ENCODE data around the gene LPIN2. TPM values are rescaled to one million over a fixed set of nuclear protein-coding genes. Genes with fewer than 3 reads are reported as not detected.

The LPIN2 gene
- total and polyA plus RNA-seq, 7 experiments from 2014 or later, result 58.8 to 133 (median 73.1) TPM

- peaks cover 0 to 5% (median 0%) of the 10 kb centered on the region in 11 donors for H3K9me3 Mint-ChIP-seq
- ATAC-seq, result peak; percentile 49
- H3K27me3 ChIP-seq (ENCODE audit: control insufficient read depth in 2 of 2, insufficient read depth in 2 of 2, low read length in 2 of 2), result no peaks in the 10 kb centered on the region
- H3K27me3 Mint-ChIP-seq, result no peaks in the 10 kb centered on the region
- H3K36me3 Mint-ChIP-seq, result peaks cover 0 to 16% (median 6%) of the 10 kb centered on the region in 5 donors
- peaks cover 70 to 73% of the 10 kb centered on the region in 2 donors for H3K4me1 ChIP-seq (ENCODE audit: control insufficient read depth in 2 of 2, insufficient read depth in 2 of 2, low read length in 2 of 2)
- peaks cover 46 to 82% (median 76%) of the 10 kb centered on the region in 7 donors for H3K4me1 Mint-ChIP-seq
- H3K9me3 ChIP-seq (ENCODE audit: control insufficient read depth in 2 of 3, low read length in 3 of 3), result no peaks in the 10 kb centered on the region
- peak overlapping the region in 9 of 10 donors; percentile 1 to 75 (median 38) for H3K4me3 Mint-ChIP-seq
- H3K27ac Mint-ChIP-seq, result peak overlapping the region; percentile 91 to 97 (median 94)
- DNase-seq, result peak in 5 of 9 donors; percentile 15 to 47 (median 30)
- intact Hi-C loops (cut with micrococcal nuclease), result loop anchor here in 1 of 2 donors (1.0 kb wide), 1 partner anchor 21 kb away; no protein-coding TSS in a partner anchor
- no peaks in the 10 kb centered on the region for H3K36me3 ChIP-seq (ENCODE audit: control insufficient read depth in 2 of 3, insufficient read depth in 3 of 3, low read length in 3 of 3)
- ChIA-PET CTCF (interaction anchor here (0.8 to 10.1 kb wide), 3 partner anchors 56 to 187 kb away, joined by 3 to 226 read pairs (median 3); no protein-coding TSS in a partner anchor), POLR2A (interaction anchor here (0.6 to 8.2 kb wide), 12 partner anchors 11 to 187 kb away, joined by 3 to 176 read pairs (median 6); partner anchors contain the start of gene LPIN2)
- peak overlapping the region; percentile 96 for H3K27ac ChIP-seq (ENCODE audit: low read depth, low read length)
- H3K4me3 ChIP-seq (ENCODE audit: low read length), result peak overlapping the region; percentile 1
Measured at GRCh38 chr18:3058328-3059191, 45.6 kb upstream of the LPIN2 start.

GRCh38 chr18:3057526-3057925, 44.6 kb upstream of the LPIN2 start:
- DNase-seq (no peak), ATAC-seq (no peak)
- CTCF ChIA-PET, result interaction anchor here (10.1 kb wide), 1 partner anchor 62 kb away, joined by 226 read pairs; no protein-coding TSS in a partner anchor
- Mint-ChIP-seq H3K36me3 (peaks cover 0 to 23% (median 13%) of the 10 kb centered on the region in 5 donors), H3K27me3 (no peaks in the 10 kb centered on the region), H3K9me3 (peaks cover 0 to 11% (median 0%) of the 10 kb centered on the region in 11 donors), H3K4me3 (peak overlapping the region in 2 of 10 donors; percentile 19 to 22), H3K4me1 (peaks cover 46 to 81% (median 74%) of the 10 kb centered on the region in 7 donors), H3K27ac (peak overlapping the region; percentile 66 to 97 (median 94))
- H3K27me3 ChIP-seq (ENCODE audit: control insufficient read depth in 2 of 2, insufficient read depth in 2 of 2, low read length in 2 of 2), result no peaks in the 10 kb centered on the region
- H3K27ac ChIP-seq (ENCODE audit: low read depth, low read length), result peak overlapping the region; percentile 96
- no peaks in the 10 kb centered on the region for H3K36me3 ChIP-seq (ENCODE audit: control insufficient read depth in 2 of 3, insufficient read depth in 3 of 3, low read length in 3 of 3)
- POLR2A ChIA-PET, result interaction anchor here (0.6 to 1.9 kb wide), 7 partner anchors 18 to 390 kb away, joined by 3 to 5 read pairs (median 3); partner anchors contain the start of gene LPIN2
- intact Hi-C loops (cut with micrococcal nuclease), result no loop called here
- no peak overlapping the region for H3K4me3 ChIP-seq (ENCODE audit: low read length)
- peaks cover 61 to 63% of the 10 kb centered on the region in 2 donors for H3K4me1 ChIP-seq (ENCODE audit: control insufficient read depth in 2 of 2, insufficient read depth in 2 of 2, low read length in 2 of 2)
- H3K9me3 ChIP-seq (ENCODE audit: control insufficient read depth in 2 of 3, low read length in 3 of 3), result no peaks in the 10 kb centered on the region

GRCh38 chr18:3056311-3056710, 43.4 kb upstream of the LPIN2 start:
- Histone ChIP-seq H3K4me3 (ENCODE audit: low read length) (no peak overlapping the region), H3K27ac (ENCODE audit: low read depth, low read length) (no peak overlapping the region), H3K27me3 (ENCODE audit: control insufficient read depth in 2 of 2, insufficient read depth in 2 of 2, low read length in 2 of 2) (no peaks in the 10 kb centered on the region), H3K36me3 (ENCODE audit: control insufficient read depth in 2 of 3, insufficient read depth in 3 of 3, low read length in 3 of 3) (no peaks in the 10 kb centered on the region), H3K9me3 (ENCODE audit: control insufficient read depth in 2 of 3, low read length in 3 of 3) (no peaks in the 10 kb centered on the region), H3K4me1 (ENCODE audit: control insufficient read depth in 2 of 2, insufficient read depth in 2 of 2, low read length in 2 of 2) (peaks cover 49 to 63% of the 10 kb centered on the region in 2 donors)
- Mint-ChIP-seq H3K4me3 (peak overlapping the region in 4 of 10 donors; percentile 7 to 48 (median 20)), H3K9me3 (peaks cover 0 to 16% (median 0%) of the 10 kb centered on the region in 11 donors), H3K27me3 (no peaks in the 10 kb centered on the region), H3K4me1 (peaks cover 46 to 81% (median 74%) of the 10 kb centered on the region in 7 donors), H3K36me3 (peaks cover 0 to 26% (median 13%) of the 10 kb centered on the region in 5 donors), H3K27ac (peak overlapping the region in 8 of 9 donors; percentile 49 to 97 (median 95))
- ChIA-PET CTCF (interaction anchor here (0.7 to 1.2 kb wide), 2 partner anchors 63 to 74 kb away, joined by 3 to 8 read pairs; no protein-coding TSS in a partner anchor), POLR2A (interaction anchor here (0.6 to 2.1 kb wide), 9 partner anchors 15 to 393 kb away, joined by 3 to 12 read pairs (median 4); partner anchors contain the start of genes LPIN2 and MYL12A)
- ATAC-seq (no peak), DNase-seq (no peak)
- intact Hi-C loops (cut with micrococcal nuclease), result no loop called here

- ChIA-PET POLR2A (interaction anchor here (0.6 to 2.1 kb wide), 8 partner anchors 15 to 393 kb away, joined by 3 to 12 read pairs (median 4); partner anchors contain the start of gene MYL12A), CTCF (interaction anchor here (1.2 kb wide), 1 partner anchor 62 kb away, joined by 8 read pairs; no protein-coding TSS in a partner anchor)
- Mint-ChIP-seq H3K27ac (no peak overlapping the region), H3K4me3 (no peak overlapping the region), H3K36me3 (peaks cover 0 to 26% (median 13%) of the 10 kb centered on the region in 5 donors), H3K9me3 (peaks cover 0 to 16% (median 0%) of the 10 kb centered on the region in 11 donors), H3K4me1 (peaks cover 41 to 79% (median 71%) of the 10 kb centered on the region in 7 donors), H3K27me3 (no peaks in the 10 kb centered on the region)
- DNase-seq (no peak), ATAC-seq (no peak)
- Histone ChIP-seq H3K9me3 (ENCODE audit: control insufficient read depth in 2 of 3, low read length in 3 of 3) (no peaks in the 10 kb centered on the region), H3K27ac (ENCODE audit: low read depth, low read length) (no peak overlapping the region), H3K36me3 (ENCODE audit: control insufficient read depth in 2 of 3, insufficient read depth in 3 of 3, low read length in 3 of 3) (no peaks in the 10 kb centered on the region), H3K4me1 (ENCODE audit: control insufficient read depth in 2 of 2, insufficient read depth in 2 of 2, low read length in 2 of 2) (peaks cover 44 to 58% of the 10 kb centered on the region in 2 donors), H3K4me3 (ENCODE audit: low read length) (no peak overlapping the region), H3K27me3 (ENCODE audit: control insufficient read depth in 2 of 2, insufficient read depth in 2 of 2, low read length in 2 of 2) (no peaks in the 10 kb centered on the region)
- intact Hi-C loops (cut with micrococcal nuclease), result no loop called here
Measured at GRCh38 chr18:3055816-3056215, 42.9 kb upstream of the LPIN2 start.

GRCh38 chr18:3055186-3055728, 42.3 kb upstream of the LPIN2 start:
- Histone ChIP-seq H3K4me1 (ENCODE audit: control insufficient read depth in 2 of 2, insufficient read depth in 2 of 2, low read length in 2 of 2) (peaks cover 38 to 53% of the 10 kb centered on the region in 2 donors), H3K27ac (ENCODE audit: low read depth, low read length) (no peak overlapping the region), H3K27me3 (ENCODE audit: control insufficient read depth in 2 of 2, insufficient read depth in 2 of 2, low read length in 2 of 2) (no peaks in the 10 kb centered on the region), H3K9me3 (ENCODE audit: control insufficient read depth in 2 of 3, low read length in 3 of 3) (no peaks in the 10 kb centered on the region), H3K4me3 (ENCODE audit: low read length) (no peak overlapping the region), H3K36me3 (ENCODE audit: control insufficient read depth in 2 of 3, insufficient read depth in 3 of 3, low read length in 3 of 3) (no peaks in the 10 kb centered on the region)
- intact Hi-C loops (cut with micrococcal nuclease), result no loop called here
- no peak overlapping the region for H3K27ac Mint-ChIP-seq
- no peak overlapping the region for H3K4me3 Mint-ChIP-seq
- peaks cover 0 to 16% (median 0%) of the 10 kb centered on the region in 11 donors for H3K9me3 Mint-ChIP-seq
- H3K36me3 Mint-ChIP-seq, result peaks cover 0 to 26% (median 13%) of the 10 kb centered on the region in 5 donors
- no peak for DNase-seq
- ChIA-PET POLR2A (interaction anchor here (1.2 to 2.1 kb wide), 3 partner anchors 41 to 192 kb away, joined by 4 to 12 read pairs (median 11); partner anchors contain the start of gene MYL12A), CTCF (interaction anchor here (0.7 to 1.2 kb wide), 2 partner anchors 45 to 62 kb away, joined by 3 to 8 read pairs; no protein-coding TSS in a partner anchor)
- peaks cover 36 to 73% (median 66%) of the 10 kb centered on the region in 7 donors for H3K4me1 Mint-ChIP-seq
- H3K27me3 Mint-ChIP-seq, result no peaks in the 10 kb centered on the region
- ATAC-seq, result no peak

- no peak overlapping the region for H3K4me3 ChIP-seq (ENCODE audit: low read length)
- ATAC-seq (no peak), DNase-seq (no peak)
- no peaks in the 10 kb centered on the region for H3K9me3 ChIP-seq (ENCODE audit: control insufficient read depth in 2 of 3, low read length in 3 of 3)
- peaks cover 36 to 69% (median 63%) of the 10 kb centered on the region in 7 donors for H3K4me1 Mint-ChIP-seq
- CTCF ChIA-PET, result interaction anchor here (0.7 kb wide), 1 partner anchor 45 kb away, joined by 3 read pairs; no protein-coding TSS in a partner anchor
- H3K36me3 ChIP-seq (ENCODE audit: control insufficient read depth in 2 of 3, insufficient read depth in 3 of 3, low read length in 3 of 3), result no peaks in the 10 kb centered on the region
- no peaks in the 10 kb centered on the region for H3K27me3 Mint-ChIP-seq
- H3K27me3 ChIP-seq (ENCODE audit: control insufficient read depth in 2 of 2, insufficient read depth in 2 of 2, low read length in 2 of 2), result no peaks in the 10 kb centered on the region
- intact Hi-C loops (cut with micrococcal nuclease), result no loop called here
- H3K36me3 Mint-ChIP-seq, result peaks cover 0 to 26% (median 13%) of the 10 kb centered on the region in 5 donors
- peak overlapping the region in 2 of 9 donors; percentile 34 to 36 for H3K27ac Mint-ChIP-seq
- peaks cover 34 to 48% of the 10 kb centered on the region in 2 donors for H3K4me1 ChIP-seq (ENCODE audit: control insufficient read depth in 2 of 2, insufficient read depth in 2 of 2, low read length in 2 of 2)
- no peak overlapping the region for H3K27ac ChIP-seq (ENCODE audit: low read depth, low read length)
- H3K9me3 Mint-ChIP-seq, result peaks cover 0 to 16% (median 0%) of the 10 kb centered on the region in 11 donors
- no peak overlapping the region for H3K4me3 Mint-ChIP-seq
- POLR2A ChIA-PET, result interaction anchor here (2.1 kb wide), 1 partner anchor 40 kb away, joined by 11 read pairs; no protein-coding TSS in a partner anchor
Measured at GRCh38 chr18:3054780-3055179, 41.8 kb upstream of the LPIN2 start.

All from naive thymus-derived CD4-positive, alpha-beta T cell (primary cell).